Ovary (tissue), 9 donors: ENCODE data around the gene SEMA3E. TPM values are rescaled to one million over a fixed set of nuclear protein-coding genes. Genes with fewer than 3 reads are reported as not detected.
"Not testable (repeated sequence)": the region's sequence is repeated elsewhere in the genome, so short reads cannot be mapped to it uniquely, and the experiment has no call there.

Experiments used
- DNase-seq, 5 donors: peaks; one replicate each; pipeline ENCODE4 v3.0.0-alpha.2; 2019 to 2020
- H3K27ac ChIP-seq, 2 donors: fragments of 200-600 bp; one replicate each; pipeline versions ENCODE4 v1.5.1 to v1.8.0; 2019 to 2022
- H3K27me3 ChIP-seq: fragments of 200-600 bp; one replicate; pipeline ENCODE4 v1.8.0; 2022
- H3K36me3 ChIP-seq: fragments of 200-600 bp; sonication (generic); one replicate; pipeline ENCODE4 v1.5.1; 2019
- H3K4me1 ChIP-seq: one replicate; pipeline ENCODE4 v1.8.1; 2013; ENCODE audit warnings: mild to moderate bottlenecking, moderate library complexity; ENCODE audit not compliant: insufficient read depth
- H3K4me3 ChIP-seq: fragments of 200-600 bp; sonication (generic); one replicate; pipeline ENCODE4 v1.5.1; 2017
- H3K9me3 ChIP-seq, 2 donors: fragments of 200-600 bp in 1 of 2; sonication (generic) in 1 of 2; one replicate each; pipeline versions ENCODE4 v1.5.1 to v1.8.1; 2013 to 2019; ENCODE audit warnings: mild to moderate bottlenecking in 1 of 2, moderate library complexity in 1 of 2
- EP300 ChIP-seq: sonication (generic); formaldehyde crosslinking; IDR thresholded peaks from one replicate; pipeline ENCODE4 v1.6.1; 2017; ENCODE audit warnings: antibody characterized with exemption
- POLR2A ChIP-seq: fragments of 450-650 bp; IDR thresholded peaks from one replicate; pipeline ENCODE4 v1.6.1; 2017; ENCODE audit warnings: antibody characterized with exemption, mild to moderate bottlenecking, moderate library complexity
- WGBS, 3 donors: extraction: QIAGEN DNeasy Blood & Tissue Kit in 1 of 3; methylation state at CpG; one replicate each; pipeline versions ENCODE4 v1.1.5 to v1.1.7; 2013 to 2017; 5-methylcytosine and 5-hydroxymethylcytosine counted together
- intact Hi-C, 4 donors: fragments of 100-400 bp; cut with DNase I; formaldehyde crosslinking; loops; one replicate each; pipeline versions ENCODE4 v1.11.0 to v1.15.1; 2022 to 2023
- polyA plus RNA-seq, 2 donors: library from polyadenylated mRNA; stranded (reverse); fragments of 200-250 nt in 1 of 2; fragments of 350-450 nt in 1 of 2; fragmentation: Illumina TruSeq in 1 of 2; extraction: RNeasy Lipid Tissue Mini Kit (QIAGEN cat#74804) in 1 of 2; gene quantifications; one replicate each; pipeline ENCODE4 v1.2.3, GENCODE V29; 2013 to 2014
- total RNA-seq, 7 donors: library from RNA; depleted of rRNA in 2 of 7; stranded (reverse); fragments of >200 nt in 2 of 7; fragmentation: NEBNext Ultra II Directional in 3 of 7; extraction: Animal tissue kit (Norgen Biotek cat#: 25700) in 3 of 7; gene quantifications; one replicate each; pipeline versions ENCODE4 v1.1.0 to v1.2.4, GENCODE V29; 2016 to 2023
- TF ChIP-seq, protein P1 (sequence below), 3 donors: fragments of 450-650 bp in 2 of 3; fragments of 200-600 bp in 1 of 3; IDR thresholded peaks; one replicate each; pipeline versions ENCODE4 v1.5.1 to v1.8.0; 2016 to 2022; ENCODE audit warnings: antibody characterized with exemption in 3 of 3, mild to moderate bottlenecking in 1 of 3
- donor health status: DM: no; HTN: no; CAD: no; lungs with moderate emphysema.
- donor health status: DM: no; HTN: no; CAD: no.
- donor health status: Bipolar disorder and iron deficiency.
- donor health status: DM: yes; HTN: yes; CAD: no.
- donor health status: DM: no; HTN: no; CAD: no.
- donor health status: DM: yes; HTN: yes; CAD: no.

The SEMA3E gene
- total and polyA plus RNA-seq, 9 donors = 0.10 to 2.2 (median 0.42) TPM; not detected in 2

DNA sequence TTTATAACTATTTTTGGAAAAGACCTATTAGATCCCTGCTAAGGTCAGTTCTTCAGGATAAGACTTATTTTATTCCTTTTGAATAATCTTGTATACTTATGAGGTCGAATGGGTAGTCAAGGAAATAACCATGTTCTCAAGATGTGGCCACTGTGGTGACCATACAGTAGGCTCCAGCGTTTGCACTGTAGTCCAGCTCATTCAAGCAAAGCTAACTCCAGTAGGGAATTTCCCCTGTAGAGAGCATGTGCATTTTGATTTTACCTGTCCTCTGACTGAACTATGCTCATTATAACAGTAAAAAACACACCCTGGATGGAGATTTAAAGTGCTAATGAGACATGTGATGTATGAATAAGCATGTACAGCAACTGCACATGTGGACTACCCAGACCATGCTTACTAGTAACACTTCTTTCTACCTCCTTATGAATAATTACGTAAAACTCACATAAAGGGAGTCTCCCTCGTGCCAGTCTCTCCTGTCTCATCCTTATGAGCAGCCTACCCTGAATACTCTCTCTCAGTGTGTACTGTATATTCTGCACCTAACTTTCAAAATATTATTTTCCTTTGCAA lies 32.4 kb upstream of the SEMA3E start:
- TF ChIP-seq, protein P1, sequence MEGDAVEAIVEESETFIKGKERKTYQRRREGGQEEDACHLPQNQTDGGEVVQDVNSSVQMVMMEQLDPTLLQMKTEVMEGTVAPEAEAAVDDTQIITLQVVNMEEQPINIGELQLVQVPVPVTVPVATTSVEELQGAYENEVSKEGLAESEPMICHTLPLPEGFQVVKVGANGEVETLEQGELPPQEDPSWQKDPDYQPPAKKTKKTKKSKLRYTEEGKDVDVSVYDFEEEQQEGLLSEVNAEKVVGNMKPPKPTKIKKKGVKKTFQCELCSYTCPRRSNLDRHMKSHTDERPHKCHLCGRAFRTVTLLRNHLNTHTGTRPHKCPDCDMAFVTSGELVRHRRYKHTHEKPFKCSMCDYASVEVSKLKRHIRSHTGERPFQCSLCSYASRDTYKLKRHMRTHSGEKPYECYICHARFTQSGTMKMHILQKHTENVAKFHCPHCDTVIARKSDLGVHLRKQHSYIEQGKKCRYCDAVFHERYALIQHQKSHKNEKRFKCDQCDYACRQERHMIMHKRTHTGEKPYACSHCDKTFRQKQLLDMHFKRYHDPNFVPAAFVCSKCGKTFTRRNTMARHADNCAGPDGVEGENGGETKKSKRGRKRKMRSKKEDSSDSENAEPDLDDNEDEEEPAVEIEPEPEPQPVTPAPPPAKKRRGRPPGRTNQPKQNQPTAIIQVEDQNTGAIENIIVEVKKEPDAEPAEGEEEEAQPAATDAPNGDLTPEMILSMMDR (IDR thresholded peaks at IDR 0.05) = no peak
- H3K4me3 ChIP-seq = no peak overlapping the region
- no peaks in the 10 kb centered on the region for H3K4me1 ChIP-seq
- H3K36me3 ChIP-seq = no peaks in the 10 kb centered on the region
- DNase-seq = no peak
- 73 to 79% (median 79%) methylated on average over 4 of the region's 4 CpGs for WGBS, 3 donors
- intact Hi-C loops = no loop called here
- no peaks in the 10 kb centered on the region for H3K27me3 ChIP-seq
- no peak overlapping the region for H3K27ac ChIP-seq
- no peaks in the 10 kb centered on the region for H3K9me3 ChIP-seq

- intact Hi-C loops = no loop called here
- Histone ChIP-seq H3K27me3 (no peaks in the 10 kb centered on the region), H3K4me1 (no peaks in the 10 kb centered on the region), H3K36me3 (no peaks in the 10 kb centered on the region), H3K4me3 (no peak overlapping the region), H3K9me3 (no peaks in the 10 kb centered on the region), H3K27ac (no peak overlapping the region)
- no peak for DNase-seq
- TF ChIP-seq, protein P1 (IDR thresholded peaks at IDR 0.05) = no peak
- TF ChIP-seq EP300 (no peak), POLR2A (no peak)
- WGBS, 3 donors = 20 to 22% (median 22%) methylated on average over 4 of the region's 4 CpGs
Observed at GRCh38 chr7:83677180-83677866, 28.4 kb upstream of the SEMA3E start.

DNA sequence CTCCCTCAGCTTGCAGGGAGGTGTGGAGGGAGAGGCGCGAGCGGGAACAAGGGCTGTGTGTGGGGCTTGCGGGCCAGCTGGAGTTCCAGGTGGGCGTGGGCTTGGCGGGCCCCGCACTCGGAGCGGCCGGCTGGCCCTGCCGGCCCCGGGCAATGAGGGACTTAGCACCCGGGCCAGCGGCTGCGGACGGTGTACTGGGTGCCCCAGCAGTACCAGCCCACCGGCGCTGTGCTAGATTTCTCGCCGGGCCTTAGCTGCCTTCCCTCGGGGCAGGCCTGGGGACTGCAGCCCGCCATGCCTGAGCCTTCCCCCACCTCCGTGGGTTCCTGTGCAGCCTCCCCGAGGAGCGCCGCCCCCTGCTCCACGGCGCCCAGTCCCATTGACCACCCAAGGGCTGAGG lies 24.4 kb upstream of the SEMA3E start:
- H3K36me3 ChIP-seq, H3K9me3 ChIP-seq, intact Hi-C loops, H3K4me3 ChIP-seq, H3K27ac ChIP-seq, DNase-seq, H3K27me3 ChIP-seq, H3K4me1 ChIP-seq: not testable (repeated sequence)
- WGBS, 3 donors = 96 to 99% (median 96%) methylated on average over 28 of the region's 28 CpGs

DNA sequence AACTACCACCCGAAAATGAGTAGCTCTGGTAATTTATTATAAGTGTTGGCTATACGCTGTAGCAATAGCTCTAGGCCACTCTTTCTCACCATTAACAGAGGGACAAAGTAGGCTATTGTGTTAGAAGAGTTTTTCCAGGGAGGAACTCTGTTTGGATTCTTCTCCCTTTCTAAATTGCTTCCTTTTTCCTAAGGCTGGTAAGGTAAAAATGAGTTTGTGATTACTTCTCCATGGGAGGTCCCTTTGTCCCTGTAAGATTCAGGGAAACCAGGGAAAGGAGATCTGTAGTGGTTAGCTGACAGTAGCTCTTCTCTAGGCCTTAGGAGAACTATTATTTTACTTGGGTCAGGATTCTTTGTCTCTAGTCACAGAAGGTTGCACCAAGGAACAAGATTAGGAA lies 23.2 kb upstream of the SEMA3E start:
- no peak for DNase-seq
- intact Hi-C loops = no loop called here
- Histone ChIP-seq H3K36me3 (no peaks in the 10 kb centered on the region), H3K9me3 (no peaks in the 10 kb centered on the region), H3K27ac (no peak overlapping the region), H3K4me1 (no peaks in the 10 kb centered on the region), H3K4me3 (no peak overlapping the region), H3K27me3 (no peaks in the 10 kb centered on the region)
- 82 to 91% (median 86%) methylated on average over 2 of the region's 2 CpGs for WGBS, 3 donors
- TF ChIP-seq, protein P1 (IDR thresholded peaks at IDR 0.05) = no peak
- no peak for TF ChIP-seq EP300
- no peak for TF ChIP-seq POLR2A

GRCh38 chr7:83663131-83663530 lies 14.2 kb upstream of the SEMA3E start:
- intact Hi-C loops = no loop called here
- Histone ChIP-seq H3K9me3 (no peaks in the 10 kb centered on the region), H3K36me3 (no peaks in the 10 kb centered on the region), H3K4me3 (no peak overlapping the region), H3K27ac (no peak overlapping the region), H3K4me1 (no peaks in the 10 kb centered on the region), H3K27me3 (no peaks in the 10 kb centered on the region)
- WGBS, 3 donors = 86 to 96% (median 87%) methylated on average over 4 of the region's 4 CpGs
- DNase-seq = no peak
- no peak for TF ChIP-seq POLR2A
- TF ChIP-seq, protein P1 (IDR thresholded peaks at IDR 0.05) = no peak
- TF ChIP-seq EP300 = no peak
